ENCODE results near the gene FBXO21. TPM values are rescaled to one million over a fixed set of nuclear protein-coding genes. Genes with fewer than 3 reads are reported as not detected.

FBXO21 gene
- total and polyA plus RNA-seq, 2 experiments from 2014 or later, result 46.3 to 84.2 TPM

DNA sequence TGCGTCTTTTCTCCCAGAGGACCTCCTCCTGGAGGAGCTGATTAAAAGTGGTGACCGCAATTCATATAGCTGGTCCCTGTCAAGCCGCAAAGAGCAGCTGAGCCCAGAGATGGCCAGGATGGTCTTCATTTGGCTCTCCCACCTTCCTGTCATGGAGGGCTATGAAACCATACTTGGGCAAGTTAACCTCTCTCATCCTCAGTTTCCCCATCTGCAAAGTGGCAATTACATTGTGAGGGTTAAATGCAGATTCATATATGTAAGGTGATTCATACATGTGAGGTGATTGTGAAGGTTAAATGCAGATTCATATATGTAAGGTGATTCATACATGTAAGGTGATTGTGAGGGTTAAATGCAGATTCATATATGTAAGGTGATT is 87.5 kb downstream of the FBXO21 start:
- Mint-ChIP-seq H3K36me3 (ENCODE audit: low read depth) (peaks cover 2% of the 10 kb centered on the region; the same call in 1 of the 3 replicates), H3K4me3 (no peak overlapping the region), H3K4me1 (peaks cover 3% of the 10 kb centered on the region; the same call in 2 of the 3 replicates), H3K27me3 (ENCODE audit: insufficient read depth, low read depth, poor library complexity) (peaks cover 16% of the 10 kb centered on the region), H3K27ac (no peak overlapping the region), H3K9me3 (no peaks in the 10 kb centered on the region)
- Histone ChIP-seq H3F3A (replicated peaks; ENCODE audit: low read depth) (0 out of 2 replicates have a peak, but pooled peaks cover 2% of the 10 kb centered on the region), H3K27me3 (ENCODE audit: insufficient read depth) (peaks cover 20% of the 10 kb centered on the region), H3K27ac (ENCODE audit: low read depth) (no peak overlapping the region), H2AFZ (no peak overlapping the region), H3K79me2 (replicated peaks; ENCODE audit: insufficient read depth) (no peaks in the 10 kb centered on the region), H3K4me3 (no peak overlapping the region), H3K4me2 (no peak overlapping the region), H3K36me3 (ENCODE audit: insufficient read depth) (no peaks in the 10 kb centered on the region), H4K20me1 (replicated peaks; ENCODE audit: insufficient read depth) (no peaks in the 10 kb centered on the region; the same call in 1 of the 2 replicates), H3K9me2 (ENCODE audit: insufficient read depth) (no peaks in the 10 kb centered on the region), H3K4me1 (ENCODE audit: insufficient read depth) (no peaks in the 10 kb centered on the region; the same call in 1 of the 2 replicates)
- DNase-seq (ENCODE audit: low spot score), result no peak
- TF ChIP-seq NANOG (IDR thresholded peaks at IDR 0.05; ENCODE audit: borderline replicate concordance) (no peak), STAT1 (IDR thresholded peaks at IDR 0.05; ENCODE audit: unreplicated experiment) (no peak), EZH2phosphoT487 (IDR thresholded peaks at IDR 0.05; ENCODE audit: unreplicated experiment) (no peak), ZNF114 (CRISPR knock-in tag; IDR thresholded peaks at IDR 0.05) (no peak)
- TF ChIP-seq, protein P1, sequence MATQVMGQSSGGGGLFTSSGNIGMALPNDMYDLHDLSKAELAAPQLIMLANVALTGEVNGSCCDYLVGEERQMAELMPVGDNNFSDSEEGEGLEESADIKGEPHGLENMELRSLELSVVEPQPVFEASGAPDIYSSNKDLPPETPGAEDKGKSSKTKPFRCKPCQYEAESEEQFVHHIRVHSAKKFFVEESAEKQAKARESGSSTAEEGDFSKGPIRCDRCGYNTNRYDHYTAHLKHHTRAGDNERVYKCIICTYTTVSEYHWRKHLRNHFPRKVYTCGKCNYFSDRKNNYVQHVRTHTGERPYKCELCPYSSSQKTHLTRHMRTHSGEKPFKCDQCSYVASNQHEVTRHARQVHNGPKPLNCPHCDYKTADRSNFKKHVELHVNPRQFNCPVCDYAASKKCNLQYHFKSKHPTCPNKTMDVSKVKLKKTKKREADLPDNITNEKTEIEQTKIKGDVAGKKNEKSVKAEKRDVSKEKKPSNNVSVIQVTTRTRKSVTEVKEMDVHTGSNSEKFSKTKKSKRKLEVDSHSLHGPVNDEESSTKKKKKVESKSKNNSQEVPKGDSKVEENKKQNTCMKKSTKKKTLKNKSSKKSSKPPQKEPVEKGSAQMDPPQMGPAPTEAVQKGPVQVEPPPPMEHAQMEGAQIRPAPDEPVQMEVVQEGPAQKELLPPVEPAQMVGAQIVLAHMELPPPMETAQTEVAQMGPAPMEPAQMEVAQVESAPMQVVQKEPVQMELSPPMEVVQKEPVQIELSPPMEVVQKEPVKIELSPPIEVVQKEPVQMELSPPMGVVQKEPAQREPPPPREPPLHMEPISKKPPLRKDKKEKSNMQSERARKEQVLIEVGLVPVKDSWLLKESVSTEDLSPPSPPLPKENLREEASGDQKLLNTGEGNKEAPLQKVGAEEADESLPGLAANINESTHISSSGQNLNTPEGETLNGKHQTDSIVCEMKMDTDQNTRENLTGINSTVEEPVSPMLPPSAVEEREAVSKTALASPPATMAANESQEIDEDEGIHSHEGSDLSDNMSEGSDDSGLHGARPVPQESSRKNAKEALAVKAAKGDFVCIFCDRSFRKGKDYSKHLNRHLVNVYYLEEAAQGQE (IDR thresholded peaks at IDR 0.05; ENCODE audit: unreplicated experiment), result no peak
- TF ChIP-seq, protein P2, sequence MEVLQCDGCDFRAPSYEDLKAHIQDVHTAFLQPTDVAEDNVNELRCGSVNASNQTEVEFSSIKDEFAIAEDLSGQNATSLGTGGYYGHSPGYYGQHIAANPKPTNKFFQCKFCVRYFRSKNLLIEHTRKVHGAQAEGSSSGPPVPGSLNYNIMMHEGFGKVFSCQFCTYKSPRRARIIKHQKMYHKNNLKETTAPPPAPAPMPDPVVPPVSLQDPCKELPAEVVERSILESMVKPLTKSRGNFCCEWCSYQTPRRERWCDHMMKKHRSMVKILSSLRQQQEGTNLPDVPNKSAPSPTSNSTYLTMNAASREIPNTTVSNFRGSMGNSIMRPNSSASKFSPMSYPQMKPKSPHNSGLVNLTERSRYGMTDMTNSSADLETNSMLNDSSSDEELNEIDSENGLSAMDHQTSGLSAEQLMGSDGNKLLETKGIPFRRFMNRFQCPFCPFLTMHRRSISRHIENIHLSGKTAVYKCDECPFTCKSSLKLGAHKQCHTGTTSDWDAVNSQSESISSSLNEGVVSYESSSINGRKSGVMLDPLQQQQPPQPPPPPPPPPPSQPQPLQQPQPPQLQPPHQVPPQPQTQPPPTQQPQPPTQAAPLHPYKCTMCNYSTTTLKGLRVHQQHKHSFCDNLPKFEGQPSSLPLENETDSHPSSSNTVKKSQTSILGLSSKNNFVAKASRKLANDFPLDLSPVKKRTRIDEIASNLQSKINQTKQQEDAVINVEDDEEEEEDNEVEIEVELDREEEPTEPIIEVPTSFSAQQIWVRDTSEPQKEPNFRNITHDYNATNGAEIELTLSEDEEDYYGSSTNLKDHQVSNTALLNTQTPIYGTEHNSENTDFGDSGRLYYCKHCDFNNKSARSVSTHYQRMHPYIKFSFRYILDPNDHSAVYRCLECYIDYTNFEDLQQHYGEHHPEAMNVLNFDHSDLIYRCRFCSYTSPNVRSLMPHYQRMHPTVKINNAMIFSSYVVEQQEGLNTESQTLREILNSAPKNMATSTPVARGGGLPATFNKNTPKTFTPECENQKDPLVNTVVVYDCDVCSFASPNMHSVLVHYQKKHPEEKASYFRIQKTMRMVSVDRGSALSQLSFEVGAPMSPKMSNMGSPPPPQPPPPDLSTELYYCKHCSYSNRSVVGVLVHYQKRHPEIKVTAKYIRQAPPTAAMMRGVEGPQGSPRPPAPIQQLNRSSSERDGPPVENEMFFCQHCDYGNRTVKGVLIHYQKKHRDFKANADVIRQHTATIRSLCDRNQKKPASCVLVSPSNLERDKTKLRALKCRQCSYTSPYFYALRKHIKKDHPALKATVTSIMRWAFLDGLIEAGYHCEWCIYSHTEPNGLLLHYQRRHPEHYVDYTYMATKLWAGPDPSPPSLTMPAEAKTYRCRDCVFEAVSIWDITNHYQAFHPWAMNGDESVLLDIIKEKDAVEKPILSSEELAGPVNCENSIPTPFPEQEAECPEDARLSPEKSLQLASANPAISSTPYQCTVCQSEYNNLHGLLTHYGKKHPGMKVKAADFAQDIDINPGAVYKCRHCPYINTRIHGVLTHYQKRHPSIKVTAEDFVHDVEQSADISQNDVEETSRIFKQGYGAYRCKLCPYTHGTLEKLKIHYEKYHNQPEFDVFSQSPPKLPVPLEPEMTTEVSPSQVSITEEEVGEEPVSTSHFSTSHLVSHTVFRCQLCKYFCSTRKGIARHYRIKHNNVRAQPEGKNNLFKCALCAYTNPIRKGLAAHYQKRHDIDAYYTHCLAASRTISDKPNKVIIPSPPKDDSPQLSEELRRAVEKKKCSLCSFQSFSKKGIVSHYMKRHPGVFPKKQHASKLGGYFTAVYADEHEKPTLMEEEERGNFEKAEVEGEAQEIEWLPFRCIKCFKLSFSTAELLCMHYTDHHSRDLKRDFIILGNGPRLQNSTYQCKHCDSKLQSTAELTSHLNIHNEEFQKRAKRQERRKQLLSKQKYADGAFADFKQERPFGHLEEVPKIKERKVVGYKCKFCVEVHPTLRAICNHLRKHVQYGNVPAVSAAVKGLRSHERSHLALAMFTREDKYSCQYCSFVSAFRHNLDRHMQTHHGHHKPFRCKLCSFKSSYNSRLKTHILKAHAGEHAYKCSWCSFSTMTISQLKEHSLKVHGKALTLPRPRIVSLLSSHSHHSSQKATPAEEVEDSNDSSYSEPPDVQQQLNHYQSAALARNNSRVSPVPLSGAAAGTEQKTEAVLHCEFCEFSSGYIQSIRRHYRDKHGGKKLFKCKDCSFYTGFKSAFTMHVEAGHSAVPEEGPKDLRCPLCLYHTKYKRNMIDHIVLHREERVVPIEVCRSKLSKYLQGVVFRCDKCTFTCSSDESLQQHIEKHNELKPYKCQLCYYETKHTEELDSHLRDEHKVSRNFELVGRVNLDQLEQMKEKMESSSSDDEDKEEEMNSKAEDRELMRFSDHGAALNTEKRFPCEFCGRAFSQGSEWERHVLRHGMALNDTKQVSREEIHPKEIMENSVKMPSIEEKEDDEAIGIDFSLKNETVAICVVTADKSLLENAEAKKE (CRISPR knock-in tag; IDR thresholded peaks at IDR 0.05), result no peak
- ATAC-seq, result no peak
